ENCODE measurements around the gene HMGN3. TPM values are rescaled to one million over a fixed set of nuclear protein-coding genes. Genes with fewer than 3 reads are reported as not detected.

HMGN3 gene
- total RNA-seq, 1 donor from 2014 or later: 30.8 TPM

GRCh38 chr6:79180052-79180451 is 54.4 kb downstream of the HMGN3 start:
- TF ChIP-seq CTCF (IDR thresholded peaks at IDR 0.05): no peak
- H3K4me3 Mint-ChIP-seq (ENCODE audit: unreplicated experiment): no peak overlapping the region
- no peak overlapping the region for H3K27ac Mint-ChIP-seq (ENCODE audit: unreplicated experiment)

GRCh38 chr6:79173378-79173777 is 61.1 kb downstream of the HMGN3 start:
- DNase-seq (ENCODE audit: low spot score): no peak
- no peak overlapping the region for H3K4me3 Mint-ChIP-seq (ENCODE audit: unreplicated experiment)
- TF ChIP-seq CTCF (IDR thresholded peaks at IDR 0.05): no peak
- H3K27me3 Mint-ChIP-seq (ENCODE audit: low read depth): no peaks in the 10 kb centered on the region
- no peak overlapping the region for H3K27ac Mint-ChIP-seq (ENCODE audit: unreplicated experiment)
- peaks cover 8% of the 10 kb centered on the region for H3K9me3 Mint-ChIP-seq (ENCODE audit: low read depth)
- peaks cover 4% of the 10 kb centered on the region for H3K4me1 Mint-ChIP-seq (ENCODE audit: low read depth)
- no peaks in the 10 kb centered on the region for H3K36me3 Mint-ChIP-seq (ENCODE audit: low read depth)

More at GRCh38 chr6:79180052-79180451, 54.4 kb downstream of the HMGN3 start:
- peaks cover 8% of the 10 kb centered on the region for H3K9me3 Mint-ChIP-seq (ENCODE audit: low read depth)
- peaks cover 5% of the 10 kb centered on the region for H3K27me3 Mint-ChIP-seq (ENCODE audit: low read depth)
- H3K4me1 Mint-ChIP-seq (ENCODE audit: low read depth): no peaks in the 10 kb centered on the region
- no peaks in the 10 kb centered on the region for H3K36me3 Mint-ChIP-seq (ENCODE audit: low read depth)
- no peak for DNase-seq (ENCODE audit: low spot score)

GRCh38 chr6:79170959-79171358 is 63.5 kb downstream of the HMGN3 start:
- TF ChIP-seq CTCF (IDR thresholded peaks at IDR 0.05): no peak
- DNase-seq (ENCODE audit: low spot score): no peak
- Mint-ChIP-seq H3K27me3 (ENCODE audit: low read depth) (no peaks in the 10 kb centered on the region), H3K9me3 (ENCODE audit: low read depth) (no peaks in the 10 kb centered on the region), H3K4me3 (ENCODE audit: unreplicated experiment) (no peak overlapping the region), H3K27ac (ENCODE audit: unreplicated experiment) (no peak overlapping the region), H3K4me1 (ENCODE audit: low read depth) (peaks cover 10% of the 10 kb centered on the region), H3K36me3 (ENCODE audit: low read depth) (no peaks in the 10 kb centered on the region)

- H3K27ac Mint-ChIP-seq (ENCODE audit: unreplicated experiment): no peak overlapping the region
- no peak for DNase-seq (ENCODE audit: low spot score)
- no peaks in the 10 kb centered on the region for H3K27me3 Mint-ChIP-seq (ENCODE audit: low read depth)
- no peaks in the 10 kb centered on the region for H3K9me3 Mint-ChIP-seq (ENCODE audit: low read depth)
- no peak overlapping the region for H3K4me3 Mint-ChIP-seq (ENCODE audit: unreplicated experiment)
- TF ChIP-seq CTCF (IDR thresholded peaks at IDR 0.05): no peak
- peaks cover 10% of the 10 kb centered on the region for H3K4me1 Mint-ChIP-seq (ENCODE audit: low read depth)
- no peaks in the 10 kb centered on the region for H3K36me3 Mint-ChIP-seq (ENCODE audit: low read depth)
Measured at GRCh38 chr6:79170431-79170830, 64.1 kb downstream of the HMGN3 start.

- H3K4me1 Mint-ChIP-seq (ENCODE audit: low read depth): peaks cover 10% of the 10 kb centered on the region
- no peak for TF ChIP-seq CTCF (IDR thresholded peaks at IDR 0.05)
- H3K27ac Mint-ChIP-seq (ENCODE audit: unreplicated experiment): no peak overlapping the region
- no peak for DNase-seq (ENCODE audit: low spot score)
- no peak overlapping the region for H3K4me3 Mint-ChIP-seq (ENCODE audit: unreplicated experiment)
- H3K9me3 Mint-ChIP-seq (ENCODE audit: low read depth): no peaks in the 10 kb centered on the region
- H3K27me3 Mint-ChIP-seq (ENCODE audit: low read depth): no peaks in the 10 kb centered on the region
- H3K36me3 Mint-ChIP-seq (ENCODE audit: low read depth): no peaks in the 10 kb centered on the region
Measured at GRCh38 chr6:79168695-79168980, 65.8 kb downstream of the HMGN3 start.

Measured in chondrocyte (in vitro differentiated cells).